Endodermal cell (in vitro differentiated cells): ENCODE measurements around the gene AUTS2. TPM values are rescaled to one million over a fixed set of nuclear protein-coding genes. Genes with fewer than 3 reads are reported as not detected.
A peak's percentile ranks its signal among the peaks of the same experiment; 100 is the strongest.

Experiments used
- DNase-seq: peaks from one replicate; pipeline ENCODE4 v3.0.0-alpha.2; 2017
- H3K27ac ChIP-seq: 2 replicates; pipeline ENCODE4 v1.5.1; 2013; ENCODE audit warnings: mild to moderate bottlenecking, low read depth, low read length, moderate library complexity
- H3K27me3 ChIP-seq: 2 replicates; pipeline ENCODE4 v1.6.1; 2013; ENCODE audit warnings: mild to moderate bottlenecking, low read length, moderate library complexity; ENCODE audit not compliant: insufficient read depth, control insufficient read depth, poor library complexity, severe bottlenecking
- H3K36me3 ChIP-seq: 2 replicates; pipeline ENCODE4 v1.7.0; 2013; ENCODE audit warnings: mild to moderate bottlenecking, low read length, moderate library complexity; ENCODE audit not compliant: control insufficient read depth, insufficient read depth
- H3K4me1 ChIP-seq: one replicate; pipeline ENCODE4 v1.7.0; 2013; ENCODE audit warnings: low read length; ENCODE audit not compliant: control insufficient read depth, insufficient read depth
- H3K4me3 ChIP-seq: 2 replicates; pipeline ENCODE4 v1.5.1; 2013; ENCODE audit warnings: mild to moderate bottlenecking, low read length, moderate library complexity
- H3K9ac ChIP-seq: 2 replicates; pipeline ENCODE4 v1.6.1; 2013; ENCODE audit warnings: mild to moderate bottlenecking, low read length, moderate library complexity; ENCODE audit not compliant: poor library complexity, severe bottlenecking; ENCODE audit errors: extremely low read depth
- H3K9me3 ChIP-seq: 2 replicates; pipeline ENCODE4 v1.6.1; 2013; ENCODE audit warnings: mild to moderate bottlenecking, low read length, moderate library complexity; ENCODE audit not compliant: control insufficient read depth
- H3K27ac Mint-ChIP-seq: 2 replicates; pipeline ENCODE4 v1.8.0; 2020; ENCODE audit warnings: mixed read lengths
- H3K27me3 Mint-ChIP-seq: 2 replicates; pipeline ENCODE4 v1.8.0; 2021; ENCODE audit warnings: mild to moderate bottlenecking, mixed read lengths; ENCODE audit not compliant: insufficient read depth
- H3K36me3 Mint-ChIP-seq: 2 replicates; pipeline ENCODE4 v1.8.0; 2020; ENCODE audit warnings: low read depth, mixed read lengths
- H3K4me1 Mint-ChIP-seq: 2 replicates; pipeline ENCODE4 v1.8.0; 2020; ENCODE audit warnings: mixed read lengths
- H3K4me3 Mint-ChIP-seq: 2 replicates; pipeline ENCODE4 v1.8.0; 2020; ENCODE audit warnings: mild to moderate bottlenecking, moderate library complexity, mixed read lengths
- H3K9me3 Mint-ChIP-seq: 2 replicates; pipeline ENCODE4 v1.8.0; 2020; ENCODE audit warnings: mild to moderate bottlenecking, mixed read lengths
- WGBS, 2 experiments: methylation state at CpG; one replicate each; pipeline versions ENCODE4 v1.1.5 to v1.1.7; 2013; ENCODE audit warnings: missing lambda C conversion rate in 2 of 2, mixed read lengths in 1 of 2; ENCODE audit not compliant: insufficient coverage in 1 of 2, insufficient read length in 1 of 2; 5-methylcytosine and 5-hydroxymethylcytosine counted together
- total RNA-seq, 2 donors: library from RNA; stranded (reverse); fragmentation: NEBNext Ultra II Directional in 1 of 2; extraction: Animal tissue kit (Norgen Biotek cat#: 25700) in 1 of 2; gene quantifications; 2 replicates in 1 of 2; 3 replicates in 1 of 2; pipeline ENCODE4 v1.2.1, GENCODE V29; 2021
- TF ChIP-seq, protein P1 (sequence below): fragments of 200-600 bp; sonication (generic); conservative IDR thresholded peaks from 2 replicates; pipeline ENCODE4 v1.5.0; 2021; ENCODE audit warnings: antibody characterized with exemption, mild to moderate bottlenecking

Gene AUTS2
- total RNA-seq, 2 donors from 2014 or later, result 76.8 to 106 TPM

DNA sequence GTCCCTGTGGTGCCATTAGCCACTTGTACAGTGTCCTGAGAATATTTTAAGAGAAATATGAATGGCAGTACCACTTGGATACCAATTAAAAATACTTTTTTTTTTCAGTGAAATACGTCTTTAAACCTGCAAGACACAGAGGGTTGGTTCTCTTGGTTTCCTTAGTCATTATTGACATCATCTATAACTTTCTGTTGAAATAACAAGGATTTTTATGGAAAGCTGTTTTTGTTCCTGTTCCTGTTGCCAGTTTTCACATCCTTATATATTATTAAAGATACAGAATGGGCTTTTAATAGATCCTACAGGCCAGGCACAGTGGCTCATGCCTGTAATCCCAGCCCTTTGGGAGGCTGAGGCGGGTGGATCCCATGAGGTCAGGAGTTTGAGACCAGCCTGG lies 579.9 kb downstream of the AUTS2 start:
- peaks cover 19% of the 10 kb centered on the region for H3K4me1 Mint-ChIP-seq
- Histone ChIP-seq H3K4me3 (no peak overlapping the region), H3K36me3 (peaks cover 6% of the 10 kb centered on the region), H3K9ac (no peak overlapping the region), H3K27ac (no peak overlapping the region), H3K27me3 (no peaks in the 10 kb centered on the region), H3K9me3 (peaks cover 16% of the 10 kb centered on the region), H3K4me1 (peaks cover 4% of the 10 kb centered on the region)
- no peak overlapping the region for H3K27ac Mint-ChIP-seq
- TF ChIP-seq, protein P1, sequence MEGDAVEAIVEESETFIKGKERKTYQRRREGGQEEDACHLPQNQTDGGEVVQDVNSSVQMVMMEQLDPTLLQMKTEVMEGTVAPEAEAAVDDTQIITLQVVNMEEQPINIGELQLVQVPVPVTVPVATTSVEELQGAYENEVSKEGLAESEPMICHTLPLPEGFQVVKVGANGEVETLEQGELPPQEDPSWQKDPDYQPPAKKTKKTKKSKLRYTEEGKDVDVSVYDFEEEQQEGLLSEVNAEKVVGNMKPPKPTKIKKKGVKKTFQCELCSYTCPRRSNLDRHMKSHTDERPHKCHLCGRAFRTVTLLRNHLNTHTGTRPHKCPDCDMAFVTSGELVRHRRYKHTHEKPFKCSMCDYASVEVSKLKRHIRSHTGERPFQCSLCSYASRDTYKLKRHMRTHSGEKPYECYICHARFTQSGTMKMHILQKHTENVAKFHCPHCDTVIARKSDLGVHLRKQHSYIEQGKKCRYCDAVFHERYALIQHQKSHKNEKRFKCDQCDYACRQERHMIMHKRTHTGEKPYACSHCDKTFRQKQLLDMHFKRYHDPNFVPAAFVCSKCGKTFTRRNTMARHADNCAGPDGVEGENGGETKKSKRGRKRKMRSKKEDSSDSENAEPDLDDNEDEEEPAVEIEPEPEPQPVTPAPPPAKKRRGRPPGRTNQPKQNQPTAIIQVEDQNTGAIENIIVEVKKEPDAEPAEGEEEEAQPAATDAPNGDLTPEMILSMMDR, result no peak
- no peak for DNase-seq
- peaks cover 2% of the 10 kb centered on the region for H3K36me3 Mint-ChIP-seq
- WGBS, 2 experiments, result 91 to 100% methylated on average over 1 to 2 of the region's 2 CpGs
- H3K27me3 Mint-ChIP-seq, result no peaks in the 10 kb centered on the region
- H3K9me3 Mint-ChIP-seq, result no peaks in the 10 kb centered on the region
- H3K4me3 Mint-ChIP-seq, result no peak overlapping the region

DNA sequence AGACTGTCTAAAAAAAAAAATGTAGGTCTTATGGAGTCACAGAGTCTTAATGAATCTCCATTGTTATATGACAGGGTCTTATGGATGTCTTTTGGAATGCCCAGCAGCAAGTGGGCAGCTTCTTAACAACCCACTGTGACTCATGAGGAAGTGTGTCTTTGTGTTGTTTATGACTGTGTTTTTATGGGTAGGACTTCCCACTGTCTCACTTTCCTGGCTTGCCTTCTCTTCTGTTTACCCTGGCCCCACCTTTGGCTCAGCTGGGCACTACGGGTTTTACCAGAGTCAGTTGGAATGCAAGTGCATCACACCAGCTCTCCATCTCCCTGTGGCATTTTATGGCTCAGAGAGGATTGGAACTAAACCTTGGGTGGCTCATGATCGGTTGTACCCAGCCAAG lies 580.5 kb downstream of the AUTS2 start:
- Histone ChIP-seq H3K27ac (no peak overlapping the region), H3K4me3 (no peak overlapping the region), H3K4me1 (peaks cover 8% of the 10 kb centered on the region), H3K27me3 (no peaks in the 10 kb centered on the region), H3K36me3 (peaks cover 6% of the 10 kb centered on the region), H3K9ac (no peak overlapping the region), H3K9me3 (peaks cover 16% of the 10 kb centered on the region)
- H3K27ac Mint-ChIP-seq, result no peak overlapping the region
- TF ChIP-seq, protein P1, result no peak
- DNase-seq, result peak; percentile 59
- no peak overlapping the region for H3K4me3 Mint-ChIP-seq
- WGBS, 2 experiments, result 83 to 88% methylated on average over 1 to 2 of the region's 2 CpGs
- H3K4me1 Mint-ChIP-seq, result peaks cover 22% of the 10 kb centered on the region
- peaks cover 2% of the 10 kb centered on the region for H3K36me3 Mint-ChIP-seq
- no peaks in the 10 kb centered on the region for H3K9me3 Mint-ChIP-seq
- no peaks in the 10 kb centered on the region for H3K27me3 Mint-ChIP-seq

DNA sequence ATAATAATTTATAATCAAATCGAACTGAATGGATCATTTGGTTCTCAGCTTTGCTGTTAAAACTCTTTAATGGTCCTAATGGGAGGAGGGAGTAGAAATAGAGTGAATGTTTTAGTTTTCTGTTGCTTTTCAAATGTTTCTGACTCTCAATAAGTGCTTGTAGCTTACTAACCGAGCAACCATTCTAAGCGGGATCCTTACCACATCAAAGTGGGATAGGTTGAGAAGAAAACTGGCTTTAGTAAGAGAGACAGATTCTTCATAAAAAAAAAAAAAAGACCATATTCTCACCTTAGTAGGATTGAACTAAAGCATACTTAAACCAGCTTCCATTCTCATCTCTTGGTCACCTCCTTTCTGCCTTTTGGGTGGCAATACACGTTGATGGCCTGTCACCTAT lies 584.2 kb downstream of the AUTS2 start:
- H3K36me3 ChIP-seq, result no peaks in the 10 kb centered on the region
- Mint-ChIP-seq H3K4me3 (no peak overlapping the region), H3K4me1 (peaks cover 22% of the 10 kb centered on the region)

More for the DNA sequence above, 584.2 kb downstream of the AUTS2 start:
- Mint-ChIP-seq H3K9me3 (no peaks in the 10 kb centered on the region), H3K27me3 (no peaks in the 10 kb centered on the region), H3K36me3 (peaks cover 2% of the 10 kb centered on the region), H3K27ac (no peak overlapping the region)
- TF ChIP-seq, protein P1, result no peak
- DNase-seq, result no peak
- Histone ChIP-seq H3K9ac (no peak overlapping the region), H3K4me3 (no peak overlapping the region), H3K27me3 (no peaks in the 10 kb centered on the region), H3K27ac (no peak overlapping the region), H3K4me1 (peaks cover 5% of the 10 kb centered on the region), H3K9me3 (no peaks in the 10 kb centered on the region)
- WGBS, 2 experiments, result 96% methylated on average over 4 of the region's 4 CpGs; no CpG with 5 or more reads in 1 of the 2 experiments
